IMR-90 (cell line): ENCODE data around the gene AJAP1.

Experiments used
- BHLHE40 ChIP-seq: fragments of 150-350 bp; IDR thresholded peaks from 2 replicates; pipeline ENCODE4 v1.6.1; 2016; ENCODE audit warnings: mild to moderate bottlenecking, low read depth, low read length
- CEBPB ChIP-seq: IDR thresholded peaks from 2 replicates; pipeline ENCODE4 v1.6.1; 2012; ENCODE audit warnings: low read depth, low read length, improper control_type of control experiment
- FOS ChIP-seq: fragments of 150-350 bp; IDR thresholded peaks from 2 replicates; pipeline ENCODE4 v1.6.1; 2016; ENCODE audit warnings: low read depth, low read length
- MAZ ChIP-seq: IDR thresholded peaks from 2 replicates; pipeline ENCODE4 v1.6.1; 2012; ENCODE audit warnings: low read depth, mild to moderate bottlenecking, low read length, improper control_type of control experiment, moderate library complexity, borderline replicate concordance
- MXI1 ChIP-seq: IDR thresholded peaks from 2 replicates; pipeline ENCODE4 v1.6.1; 2012; ENCODE audit warnings: low read depth, mild to moderate bottlenecking, low read length, moderate library complexity, borderline replicate concordance
- NFE2L2 ChIP-seq: fragments of 150-350 bp; IDR thresholded peaks from 2 replicates; pipeline ENCODE4 v1.6.1; 2016; ENCODE audit warnings: low read depth, mild to moderate bottlenecking, low read length
- POLR2A ChIP-seq: IDR thresholded peaks from 2 replicates; pipeline ENCODE4 v1.6.1; 2012; ENCODE audit warnings: mild to moderate bottlenecking, low read depth, low read length
- RAD21 ChIP-seq: IDR thresholded peaks from 2 replicates; pipeline ENCODE4 v1.6.1; 2012; ENCODE audit warnings: low read length, improper control_type of control experiment
- RCOR1 ChIP-seq: IDR thresholded peaks from 2 replicates; pipeline ENCODE4 v1.6.1; 2012; ENCODE audit warnings: mild to moderate bottlenecking, low read length, improper control_type of control experiment; ENCODE audit not compliant: insufficient replicate concordance
- RFX5 ChIP-seq: IDR thresholded peaks from 2 replicates; pipeline ENCODE4 v1.8.0; 2012; ENCODE audit warnings: low read depth, mild to moderate bottlenecking, low read length, moderate library complexity
- SMC3 ChIP-seq: fragments of 150-350 bp; IDR thresholded peaks from 2 replicates; pipeline ENCODE4 v1.6.1; 2016; ENCODE audit warnings: low read depth, mild to moderate bottlenecking, antibody characterized with exemption, low read length, moderate library complexity
- USF2 ChIP-seq: fragments of 150-350 bp; IDR thresholded peaks from 2 replicates; pipeline ENCODE4 v1.6.1; 2017; ENCODE audit warnings: mild to moderate bottlenecking, antibody characterized with exemption, low read length, low read depth
- TF ChIP-seq, protein P1 (sequence below): conservative IDR thresholded peaks from 2 replicates; pipeline ENCODE4 v1.5.1; 2012; ENCODE audit warnings: mild to moderate bottlenecking, low read depth, low read length, improper control_type of control experiment

- TF ChIP-seq POLR2A (no peak), RCOR1 (no peak), RAD21 (no peak), CEBPB (no peak), RFX5 (no peak), NFE2L2 (no peak), FOS (no peak), USF2 (no peak), SMC3 (no peak), MAZ (no peak), MXI1 (no peak), BHLHE40 (no peak)
- TF ChIP-seq, protein P1, sequence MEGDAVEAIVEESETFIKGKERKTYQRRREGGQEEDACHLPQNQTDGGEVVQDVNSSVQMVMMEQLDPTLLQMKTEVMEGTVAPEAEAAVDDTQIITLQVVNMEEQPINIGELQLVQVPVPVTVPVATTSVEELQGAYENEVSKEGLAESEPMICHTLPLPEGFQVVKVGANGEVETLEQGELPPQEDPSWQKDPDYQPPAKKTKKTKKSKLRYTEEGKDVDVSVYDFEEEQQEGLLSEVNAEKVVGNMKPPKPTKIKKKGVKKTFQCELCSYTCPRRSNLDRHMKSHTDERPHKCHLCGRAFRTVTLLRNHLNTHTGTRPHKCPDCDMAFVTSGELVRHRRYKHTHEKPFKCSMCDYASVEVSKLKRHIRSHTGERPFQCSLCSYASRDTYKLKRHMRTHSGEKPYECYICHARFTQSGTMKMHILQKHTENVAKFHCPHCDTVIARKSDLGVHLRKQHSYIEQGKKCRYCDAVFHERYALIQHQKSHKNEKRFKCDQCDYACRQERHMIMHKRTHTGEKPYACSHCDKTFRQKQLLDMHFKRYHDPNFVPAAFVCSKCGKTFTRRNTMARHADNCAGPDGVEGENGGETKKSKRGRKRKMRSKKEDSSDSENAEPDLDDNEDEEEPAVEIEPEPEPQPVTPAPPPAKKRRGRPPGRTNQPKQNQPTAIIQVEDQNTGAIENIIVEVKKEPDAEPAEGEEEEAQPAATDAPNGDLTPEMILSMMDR: no peak
Observed at GRCh38 chr1:4648657-4649056, 5.8 kb upstream of the AJAP1 start.
